GM21526 (cell line): ENCODE results near the gene DFFA.
"Not testable (repeated sequence)": the region's sequence is repeated elsewhere in the genome, so short reads cannot be mapped to it uniquely, and the experiment has no call there.

Source experiments
- ATAC-seq: cut with Tn5 transposase; IDR thresholded peaks from one replicate; pipeline ENCODE4 v1.9.1; 2021; ENCODE audit warnings: moderate library complexity; ENCODE audit not compliant: unreplicated experiment, low FRiP score

Gene DFFA

DNA sequence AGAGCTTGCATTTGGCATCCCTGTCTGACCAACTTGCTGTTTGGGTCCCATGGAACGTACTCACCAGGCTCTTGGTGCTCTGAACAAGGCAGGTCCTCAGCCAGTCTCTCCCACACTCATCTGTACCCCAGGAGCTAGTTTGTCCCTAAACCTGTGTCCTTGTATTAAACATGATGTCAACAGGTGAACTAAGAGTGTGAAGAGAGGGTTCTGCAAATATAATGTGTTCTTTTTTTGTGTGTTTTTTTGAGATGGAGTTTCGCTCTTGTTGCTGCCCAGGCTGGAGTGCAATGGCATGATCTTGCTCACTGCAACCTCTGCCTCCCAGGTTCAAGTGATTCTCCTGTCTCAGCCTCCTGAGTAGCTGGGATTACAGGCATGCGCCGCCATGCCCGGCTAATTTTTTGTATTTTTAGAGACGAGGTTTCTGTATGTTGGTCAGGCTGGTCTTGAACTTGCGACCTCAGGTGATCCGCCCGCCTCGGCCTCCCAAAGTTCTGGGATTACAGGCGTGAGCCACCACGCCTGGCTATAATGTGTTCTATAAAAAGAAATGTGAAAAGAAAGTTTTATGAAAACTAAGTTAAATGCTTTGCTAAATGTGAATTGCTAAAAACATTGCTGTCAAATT lies 33.8 kb upstream of the DFFA start:
- not testable (repeated sequence) for ATAC-seq

DNA sequence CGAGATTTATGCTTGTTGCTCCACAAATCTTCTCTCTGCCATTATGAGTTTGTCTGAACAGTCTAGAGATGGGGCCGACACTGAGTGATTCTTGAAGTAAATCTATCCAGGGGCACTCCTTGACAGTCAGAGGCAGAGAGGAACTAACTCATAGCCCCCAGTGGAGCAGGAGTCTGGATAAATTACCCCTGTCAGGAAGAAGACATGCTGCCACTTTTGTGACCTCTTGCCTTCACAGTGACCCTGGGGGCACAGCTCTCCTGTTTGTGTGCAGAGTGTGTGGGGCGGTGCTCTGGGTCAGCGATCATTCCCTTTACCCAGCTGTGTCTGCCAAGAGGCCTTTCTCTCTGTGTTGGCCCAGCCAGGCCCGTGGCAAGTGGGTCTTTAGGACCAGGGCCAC lies 31.9 kb upstream of the DFFA start:
- no peak for ATAC-seq

DNA sequence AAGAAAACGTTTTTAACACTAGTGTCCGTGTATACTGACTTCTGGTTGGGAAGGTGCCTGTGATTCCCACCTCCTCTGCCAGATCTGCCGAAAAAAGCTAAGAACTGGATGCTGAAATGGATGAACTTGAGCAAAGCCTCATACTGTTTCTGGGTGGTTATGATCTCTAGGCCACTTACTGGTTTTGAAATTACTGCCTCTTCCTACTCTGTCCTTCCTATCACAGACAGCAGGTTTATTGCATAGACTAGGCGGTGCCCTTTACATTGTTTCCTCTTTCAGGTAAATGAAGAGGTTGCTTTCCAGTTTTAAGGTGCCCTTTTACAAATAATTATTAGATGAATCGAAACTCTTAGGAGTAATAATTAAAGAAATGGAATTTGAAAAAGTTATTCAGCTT lies 29.9 kb upstream of the DFFA start:
- no peak for ATAC-seq

DNA sequence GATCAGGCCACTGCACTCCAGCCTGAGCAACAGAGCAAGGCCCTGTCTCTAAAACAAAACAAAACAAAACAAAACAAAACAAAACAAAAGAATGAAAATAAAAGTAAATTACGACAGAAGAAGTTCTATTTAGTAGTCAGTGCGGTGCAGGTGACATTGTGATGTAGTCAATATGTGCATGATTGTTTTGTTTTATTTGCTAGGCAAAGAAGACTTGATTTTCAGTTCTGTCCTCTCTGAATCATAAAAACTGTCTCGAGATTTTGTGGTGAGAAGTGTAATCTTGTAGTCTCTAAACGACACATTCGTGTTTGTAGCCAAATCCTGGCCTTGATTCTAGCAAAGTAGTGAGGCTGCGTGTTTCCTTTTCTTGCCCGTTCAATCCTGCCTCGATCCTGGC lies 25.9 kb upstream of the DFFA start:
- no peak for ATAC-seq

DNA sequence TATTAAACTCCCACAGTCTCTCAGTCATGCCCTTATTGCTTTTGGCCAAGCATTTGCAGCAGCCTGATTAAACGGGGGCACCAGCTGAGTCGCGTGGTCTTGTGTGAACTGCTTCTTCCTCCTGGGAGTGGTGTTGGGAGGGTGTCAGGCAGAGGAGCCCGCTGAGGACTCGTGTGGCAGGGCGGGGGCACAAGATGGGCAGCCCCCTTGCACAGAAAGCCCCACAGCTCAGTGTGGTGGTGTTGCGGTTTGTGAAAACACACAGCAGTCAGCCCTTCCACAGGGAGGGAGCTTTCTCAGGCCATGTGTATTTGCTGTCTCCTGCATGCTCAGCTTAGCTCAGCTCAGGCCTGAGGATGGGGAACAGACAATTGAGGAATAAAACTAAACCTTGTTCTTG lies 24.8 kb upstream of the DFFA start:
- ATAC-seq: no peak

DNA sequence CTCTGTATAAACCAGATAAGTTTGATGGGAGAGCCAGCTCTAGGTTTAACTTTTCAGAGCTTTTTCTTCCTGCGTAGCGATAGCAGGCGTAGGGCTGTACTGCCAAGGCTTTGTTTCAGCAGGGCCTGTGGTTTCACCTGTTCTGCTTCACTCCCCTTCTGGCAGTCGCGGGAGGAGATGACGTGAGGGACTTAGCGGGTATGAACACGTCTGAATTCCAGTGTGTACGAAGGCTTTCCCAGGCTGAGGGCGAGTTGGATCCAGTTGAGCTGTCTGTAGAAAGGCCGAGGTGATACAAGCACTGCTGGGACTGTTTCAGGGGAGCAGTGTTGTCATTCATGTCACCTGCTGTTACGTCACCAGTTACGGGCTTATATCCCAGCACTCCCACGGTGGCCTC lies 23.6 kb upstream of the DFFA start:
- ATAC-seq: no peak

DNA sequence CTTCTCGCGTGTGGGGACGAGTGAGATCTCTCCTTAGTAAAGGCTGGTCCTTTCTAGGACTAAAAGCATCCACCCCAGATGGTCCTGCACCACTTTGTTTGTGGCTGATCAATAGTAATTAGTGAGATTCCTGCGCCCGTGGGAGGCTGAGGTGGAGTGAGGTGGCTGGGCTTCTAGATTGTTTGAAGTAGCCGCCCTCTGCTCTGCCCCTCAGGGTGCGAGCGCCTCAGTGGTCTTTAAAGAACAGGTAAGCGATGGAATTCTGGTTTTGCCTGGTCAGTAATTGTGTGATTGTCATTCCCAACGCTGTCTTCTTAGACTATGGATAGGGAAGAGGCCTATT lies 23.1 kb upstream of the DFFA start:
- no peak for ATAC-seq

DNA sequence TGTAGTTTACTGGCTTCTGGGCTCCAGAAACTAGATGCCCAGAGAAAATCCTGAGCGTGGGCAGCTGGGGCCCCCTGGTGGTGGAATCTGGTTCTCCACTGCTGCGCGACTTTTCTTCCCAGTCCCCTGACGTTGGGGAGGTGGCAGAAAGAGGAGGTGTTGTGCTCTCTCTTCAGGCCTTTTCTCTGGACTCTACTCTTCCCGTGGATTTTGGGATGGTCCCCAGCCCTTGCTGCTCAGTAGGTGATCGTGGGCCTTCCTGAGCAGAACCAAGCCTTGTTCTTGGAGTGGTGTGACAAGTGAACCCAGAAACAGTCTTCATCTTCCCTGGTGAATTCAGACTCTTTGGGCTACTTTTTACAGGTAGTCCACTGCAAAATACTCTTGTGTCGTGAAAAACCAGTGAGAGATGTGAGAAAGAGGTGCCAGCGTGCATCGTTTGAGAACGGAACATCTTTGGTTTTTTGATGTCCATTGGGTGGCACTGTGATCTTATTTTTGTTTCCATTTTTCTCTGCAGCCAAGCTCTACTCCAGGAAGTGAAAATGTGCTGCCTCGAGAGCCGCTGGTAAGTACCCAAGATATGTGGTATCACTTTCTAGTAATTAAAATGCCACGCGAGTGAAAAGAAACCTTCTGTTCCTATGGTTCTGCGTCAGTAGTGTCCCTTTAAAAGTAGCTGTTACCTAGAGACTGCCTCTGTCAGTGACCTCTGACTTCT lies 22.6 kb upstream of the DFFA start:
- peak; percentile 60 for ATAC-seq

DNA sequence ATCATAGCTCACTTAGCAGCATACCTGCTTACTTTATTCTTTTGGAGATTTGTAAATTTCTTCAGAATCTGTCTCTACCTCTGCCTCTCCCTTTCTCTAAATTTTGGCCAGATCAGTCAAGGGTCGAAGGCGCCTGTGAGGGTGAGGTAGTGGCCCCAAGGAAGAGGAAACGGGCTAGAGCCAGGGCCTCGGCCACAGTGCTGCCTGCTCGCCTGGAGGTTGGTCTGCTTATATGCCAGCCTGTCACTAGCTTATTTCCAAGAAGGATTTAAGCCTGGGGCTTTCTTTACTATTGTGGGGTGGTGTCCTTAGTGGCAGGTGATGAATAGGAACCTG lies 22.1 kb upstream of the DFFA start:
- ATAC-seq: no peak

DNA sequence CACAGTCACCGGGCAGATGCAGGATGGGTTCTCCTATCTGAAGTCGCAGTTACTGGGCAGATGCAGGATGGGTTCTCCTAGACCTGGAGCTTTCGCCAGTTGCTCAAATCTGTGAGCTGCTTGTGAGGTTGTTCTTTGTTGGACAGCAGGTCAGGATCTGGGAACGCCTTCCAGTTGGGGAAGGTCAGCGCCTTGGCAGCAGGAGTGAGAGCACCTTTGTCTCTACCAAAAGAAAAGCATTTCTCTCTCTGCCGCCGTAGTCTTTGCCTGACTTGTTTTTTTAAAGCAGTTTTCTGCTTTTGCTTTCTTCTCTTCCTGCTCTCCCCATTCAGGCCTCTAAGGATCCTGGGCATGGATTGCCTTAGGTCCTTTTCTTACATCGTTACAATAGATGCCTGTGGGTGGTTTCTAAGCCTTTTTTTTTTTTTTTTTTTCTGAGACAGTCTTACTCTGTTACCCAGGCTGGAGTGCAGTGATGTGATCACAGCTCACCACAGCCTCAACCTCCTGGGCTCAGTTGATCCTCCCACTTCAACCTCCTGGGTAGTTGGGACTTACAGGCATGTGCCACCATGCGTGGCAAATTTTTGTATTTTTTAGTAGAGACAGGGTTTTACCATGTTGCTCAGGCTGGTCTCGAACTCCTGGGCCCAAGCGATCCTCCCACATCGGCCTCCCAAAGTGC lies 18.1 kb upstream of the DFFA start:
- ATAC-seq: no peak

DNA sequence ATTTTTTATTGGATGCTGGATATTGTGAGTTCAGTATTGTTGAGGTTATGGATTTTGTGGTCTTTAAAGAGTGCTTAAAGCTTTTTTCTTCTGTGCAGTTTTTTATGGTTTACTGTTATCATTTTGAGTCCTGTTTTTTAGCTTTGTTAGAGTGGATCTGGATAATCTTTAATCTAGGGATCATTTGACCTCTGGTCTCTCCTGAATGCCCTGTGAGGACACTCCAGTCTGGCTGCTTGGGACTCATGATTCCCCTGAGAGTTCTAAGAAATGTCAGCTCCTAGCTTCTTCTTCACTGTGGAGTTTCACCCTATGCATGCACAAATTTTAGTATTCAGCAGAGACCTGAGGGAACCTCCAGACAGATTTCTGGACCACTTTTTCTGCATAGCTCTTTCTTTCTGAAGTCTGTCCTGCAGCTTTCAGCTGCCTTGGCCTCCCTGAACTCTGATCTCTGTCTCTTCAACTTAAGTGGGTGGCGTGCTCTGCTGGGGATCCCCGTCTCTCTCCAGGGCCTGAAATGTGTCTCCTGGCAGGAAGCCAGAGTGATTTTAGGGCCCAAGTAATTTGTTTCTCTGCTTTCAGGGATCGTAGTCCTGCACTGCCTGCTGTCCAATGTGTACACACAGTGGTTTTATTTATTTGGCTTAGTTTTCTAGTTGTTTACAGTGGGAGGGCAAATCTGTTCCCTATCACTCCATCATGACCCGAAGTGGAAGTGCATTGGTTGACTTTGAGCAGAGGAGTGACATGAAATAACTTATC lies 17.1 kb upstream of the DFFA start:
- no peak for ATAC-seq

DNA sequence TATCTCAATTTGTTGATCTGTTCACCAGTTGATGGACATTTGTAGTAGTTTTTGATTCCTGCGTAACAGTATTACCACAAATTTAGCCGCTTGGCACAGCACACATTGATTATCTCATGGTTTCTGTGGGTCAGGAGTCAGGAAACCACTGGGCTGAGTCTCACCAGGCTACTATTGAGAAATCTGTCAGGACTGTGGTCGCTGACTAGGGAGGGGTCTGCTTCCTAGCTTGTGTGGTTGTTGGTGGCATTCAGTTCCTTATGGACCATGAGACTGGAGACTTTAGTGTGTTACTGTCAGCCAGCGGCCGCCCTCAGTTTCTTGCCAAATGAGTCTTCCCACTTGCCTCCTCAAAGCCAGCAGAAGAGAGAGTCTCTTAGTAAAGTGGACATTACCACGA lies 12.2 kb upstream of the DFFA start:
- ATAC-seq: no peak

DNA sequence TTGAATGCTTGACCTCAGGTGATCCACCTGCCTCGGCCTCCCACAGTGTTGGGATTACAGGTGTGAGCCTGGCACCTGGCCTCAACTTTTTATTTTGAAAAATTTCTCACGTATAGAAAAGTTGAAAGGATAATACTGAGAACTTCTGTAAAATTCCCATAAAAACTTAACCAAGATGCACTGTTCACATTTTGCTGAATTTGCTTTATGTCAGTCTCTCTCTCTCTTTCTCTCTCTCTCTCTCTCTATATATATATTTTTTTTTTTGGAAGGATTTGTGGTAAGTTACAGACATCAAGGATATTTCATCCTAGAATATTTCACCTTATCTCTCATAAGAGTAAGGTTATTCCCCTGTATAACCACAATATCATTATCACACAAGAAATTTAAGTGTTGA lies 8.3 kb upstream of the DFFA start:
- no peak for ATAC-seq

DNA sequence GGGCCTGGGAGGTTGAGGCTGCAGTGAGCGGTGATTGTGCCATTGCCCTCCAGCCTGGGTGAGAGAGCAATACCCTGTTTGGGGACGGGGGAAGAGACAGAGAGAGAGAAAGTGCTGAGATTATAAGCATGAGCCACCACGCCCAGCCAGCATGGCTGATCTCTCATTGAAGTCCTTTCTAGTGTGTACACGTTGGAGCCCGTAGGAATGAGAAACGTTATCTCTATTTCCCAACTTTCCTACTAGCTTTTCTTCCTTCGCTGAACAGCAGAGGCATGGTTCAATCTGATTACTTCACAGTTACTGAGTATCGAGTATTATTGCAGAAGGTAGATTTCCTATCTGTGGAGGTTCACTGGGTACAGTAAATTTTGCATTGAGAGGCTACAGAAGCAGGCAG lies 7.0 kb upstream of the DFFA start:
- no peak for ATAC-seq

DNA sequence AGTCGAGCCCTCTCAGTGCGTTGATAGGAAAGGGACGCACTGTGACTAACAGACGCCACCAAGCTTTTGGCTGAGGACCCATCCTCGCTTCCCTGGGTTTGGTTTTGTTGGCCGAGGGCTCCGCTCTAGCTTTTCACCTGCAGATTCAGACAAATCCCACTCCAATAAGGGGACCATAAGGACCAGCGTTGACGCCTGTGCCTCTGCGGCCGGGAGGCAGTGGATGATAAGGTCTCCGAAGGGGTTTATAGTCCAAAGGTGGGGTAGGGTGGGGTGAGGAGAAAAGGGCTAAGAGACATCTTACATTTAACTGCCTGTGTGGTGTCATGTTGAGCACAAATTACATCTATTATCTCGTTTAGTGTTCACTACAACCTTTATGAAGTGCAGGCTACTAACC lies 3.2 kb upstream of the DFFA start:
- ATAC-seq: no peak

DNA sequence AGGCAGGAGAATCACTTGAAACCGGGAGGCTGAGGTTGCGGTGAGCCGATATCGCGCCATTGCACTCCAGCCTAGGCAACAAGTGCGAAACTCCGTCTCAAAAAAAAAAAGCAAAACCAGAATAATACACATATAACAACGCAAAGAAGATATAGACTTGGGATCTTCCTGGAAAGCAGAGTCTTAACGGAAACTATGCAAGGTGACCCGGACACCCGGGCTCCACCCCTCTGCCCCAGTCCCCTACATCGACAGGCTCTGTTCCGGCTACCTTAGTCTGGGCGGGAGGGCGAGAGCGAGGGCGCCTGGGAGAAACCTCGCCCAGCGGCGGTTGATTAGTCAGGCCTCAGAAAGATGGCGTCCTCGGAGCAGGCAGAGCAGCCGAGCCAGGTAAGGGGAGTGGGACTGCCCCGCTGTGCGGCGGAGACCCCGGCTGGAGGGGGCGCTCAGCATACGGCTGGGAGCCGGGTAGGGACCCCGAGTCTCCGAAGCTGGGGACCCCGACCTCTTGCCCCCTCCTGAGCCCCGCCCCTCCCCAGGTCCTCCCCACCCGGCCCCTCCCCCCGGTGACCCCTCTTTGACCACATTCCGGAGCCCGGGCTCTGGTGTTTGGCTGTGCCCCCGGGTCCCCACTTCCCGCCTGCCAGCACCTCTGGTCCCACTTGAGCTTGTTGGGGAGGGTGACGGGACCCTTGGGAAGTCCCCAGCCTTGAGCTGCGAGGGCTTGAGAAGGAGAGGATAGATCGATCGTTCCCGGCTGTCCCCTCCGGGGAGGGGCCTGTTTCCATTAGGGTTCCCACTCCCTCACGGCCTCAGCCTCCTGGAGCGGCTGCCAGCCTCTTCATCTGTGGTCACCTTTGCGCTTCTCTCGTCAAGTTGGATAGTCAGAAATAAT lies 2.5 kb upstream of the DFFA start, which contains the start of gene PEX14:
TSS of gene PEX14 (plus strand) at position 338 of the 895 bp plus-strand sequence. CDS start at position 355, 17 bp downstream.
- ATAC-seq: no peak

DNA sequence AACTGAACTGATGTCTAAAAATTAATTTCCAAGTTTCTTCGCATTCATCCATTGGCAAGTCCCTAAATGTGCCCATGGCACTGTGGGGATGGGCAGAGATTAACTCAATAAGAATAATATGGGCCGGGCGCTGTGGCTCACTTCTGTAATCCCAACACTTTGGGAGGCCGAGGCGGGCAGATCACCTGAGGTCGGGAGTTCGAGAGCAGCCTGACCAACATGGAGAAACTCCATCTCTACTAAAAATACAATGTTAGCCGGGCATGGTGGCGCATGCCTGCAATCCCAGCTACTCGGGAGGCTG lies 1.9 kb upstream of the DFFA start:
- ATAC-seq: not testable (repeated sequence)

DNA sequence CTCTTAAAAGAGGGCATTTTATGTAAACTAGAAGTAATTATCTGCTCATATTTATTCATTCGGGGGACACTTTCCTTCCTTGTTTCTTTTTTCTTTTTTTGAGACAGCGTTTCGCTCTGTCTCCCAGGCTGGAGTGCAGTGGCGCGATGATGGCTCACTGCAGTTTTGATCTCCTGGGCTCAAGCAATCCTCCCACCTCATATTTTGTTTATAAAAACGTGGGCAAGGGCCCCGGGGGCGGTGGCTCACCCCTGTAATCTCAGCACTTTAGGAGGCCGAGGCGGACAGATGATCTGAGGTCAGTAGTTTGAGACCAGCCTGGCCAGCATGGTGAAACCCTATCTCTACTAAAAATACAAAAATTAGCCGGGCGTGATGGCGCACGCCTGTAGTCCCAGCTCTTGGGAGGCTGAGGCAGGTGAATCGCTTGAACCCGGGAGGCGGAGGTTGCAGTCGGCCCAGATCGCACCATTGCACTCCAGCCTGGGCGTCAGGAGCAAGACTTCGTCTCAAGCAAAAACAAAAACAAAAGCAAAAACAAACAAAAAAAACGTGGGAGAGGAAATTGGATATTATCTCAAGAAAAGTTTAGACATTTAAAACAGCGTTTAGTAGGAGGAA lies 926 bp upstream of the DFFA start:
- no peak for ATAC-seq

DNA sequence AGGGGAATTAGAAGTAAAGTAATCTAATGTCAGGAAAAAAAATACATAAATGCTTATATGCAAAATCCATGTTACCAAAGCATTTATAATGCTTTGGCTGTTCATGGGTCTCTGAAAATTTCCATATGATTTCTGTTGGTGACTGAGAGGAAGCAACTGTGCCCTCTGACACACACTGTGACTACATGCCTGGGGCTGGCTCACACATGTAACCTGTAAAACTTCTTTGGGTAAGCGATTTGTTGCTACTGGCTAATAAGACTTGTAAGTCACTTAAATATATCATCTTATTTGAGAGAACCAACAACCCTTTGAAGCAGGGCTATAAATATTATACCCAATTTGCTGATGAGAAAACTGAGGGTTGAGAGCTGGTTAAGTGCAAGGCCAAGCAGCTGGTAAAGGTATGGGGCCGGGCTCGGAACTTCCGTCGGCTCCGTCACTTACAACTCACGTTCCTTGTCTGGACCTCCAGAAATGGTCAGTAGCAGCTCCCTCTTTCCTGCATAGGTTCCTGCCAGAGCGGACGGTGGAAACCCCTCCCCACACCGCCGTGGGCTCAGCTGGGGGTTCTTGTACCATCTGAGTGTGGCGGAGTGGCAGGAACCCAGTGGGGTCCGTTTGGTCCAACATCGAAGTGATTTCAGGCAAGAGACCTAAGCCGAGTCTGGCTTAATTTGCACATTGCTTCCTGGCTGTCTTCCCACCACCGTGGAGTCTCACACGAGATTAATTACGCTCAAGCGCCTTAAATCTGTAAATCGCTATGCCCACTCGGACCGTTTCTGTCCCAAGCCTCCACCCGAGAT lies 714 bp downstream of the DFFA start:
- ATAC-seq: peak; percentile 5
